ENCODE measurements around the gene JMJD7.

Gene JMJD7

DNA sequence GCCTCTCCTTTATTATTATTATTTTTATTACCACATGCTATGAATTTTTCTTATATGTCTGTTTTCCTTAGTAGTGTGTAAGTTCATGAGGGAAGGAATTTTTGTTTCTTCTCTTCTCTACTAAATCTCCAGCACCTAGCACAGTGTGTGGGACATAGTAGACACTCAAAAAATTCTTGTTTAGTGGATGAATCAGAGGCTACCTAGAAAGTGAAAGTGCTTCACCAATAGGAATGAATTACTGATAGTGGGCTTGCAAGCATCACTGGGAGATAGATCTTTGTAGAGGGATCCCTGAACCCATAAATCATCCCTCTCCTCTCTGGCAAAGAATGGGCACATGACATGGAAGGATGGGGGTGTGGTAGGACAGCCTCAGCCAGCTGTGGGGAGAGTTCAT is 57.4 kb downstream of the JMJD7 start:
- DNase-seq, result no peak

DNA sequence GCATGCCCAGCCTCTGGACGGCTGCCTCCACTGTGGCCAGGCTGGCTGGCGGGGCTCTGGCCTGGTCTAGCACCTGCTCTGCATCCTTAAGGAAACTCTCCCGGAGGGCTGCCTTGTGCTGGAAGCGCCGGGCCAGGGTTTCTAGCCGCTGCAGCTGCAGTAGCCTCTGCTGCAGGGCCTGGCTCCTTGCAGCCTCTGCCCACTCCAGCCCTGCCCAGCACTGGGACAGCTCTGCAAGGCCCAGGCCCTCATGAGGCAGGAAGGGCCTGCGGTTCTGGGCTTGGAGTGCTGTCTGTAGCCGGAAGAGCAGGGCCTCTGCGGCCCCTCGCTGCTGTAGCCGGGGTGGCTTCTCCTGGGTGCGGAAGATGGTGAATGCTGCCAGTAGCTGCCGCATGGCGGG is 57.9 kb downstream of the JMJD7 start:
- DNase-seq, result no peak

DNA sequence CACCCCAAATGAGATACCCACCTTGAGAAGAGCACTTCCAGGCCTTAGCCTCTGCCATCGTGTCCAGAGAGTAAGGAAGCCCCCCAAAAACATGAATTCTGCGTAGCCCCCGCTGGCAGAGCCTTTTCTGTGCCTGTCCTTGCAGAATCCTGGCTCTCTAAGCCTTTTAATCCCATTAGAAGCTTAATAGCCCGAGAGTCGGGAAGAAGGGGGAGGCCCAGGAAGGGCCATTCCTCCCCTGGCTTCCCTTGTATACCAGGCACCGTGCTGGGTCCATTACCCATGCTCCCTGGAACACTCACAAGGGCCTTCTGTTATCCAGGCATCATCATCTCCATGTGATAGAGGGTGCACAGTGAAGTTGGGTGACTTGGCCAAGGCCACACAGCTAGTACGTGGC is 58.8 kb downstream of the JMJD7 start:
- no peak for DNase-seq

GRCh38 chr15:41887161-41887560 is 59.3 kb downstream of the JMJD7 start:
- no peak for DNase-seq

Measured in NCI-H1417 (cell line).